ENCODE results near the gene BANF1.
A peak's percentile ranks its signal among the peaks of the same experiment; 100 is the strongest.
"Not testable (repeated sequence)": the region's sequence is repeated elsewhere in the genome, so short reads cannot be mapped to it uniquely, and the experiment has no call there.

BANF1 gene

DNA sequence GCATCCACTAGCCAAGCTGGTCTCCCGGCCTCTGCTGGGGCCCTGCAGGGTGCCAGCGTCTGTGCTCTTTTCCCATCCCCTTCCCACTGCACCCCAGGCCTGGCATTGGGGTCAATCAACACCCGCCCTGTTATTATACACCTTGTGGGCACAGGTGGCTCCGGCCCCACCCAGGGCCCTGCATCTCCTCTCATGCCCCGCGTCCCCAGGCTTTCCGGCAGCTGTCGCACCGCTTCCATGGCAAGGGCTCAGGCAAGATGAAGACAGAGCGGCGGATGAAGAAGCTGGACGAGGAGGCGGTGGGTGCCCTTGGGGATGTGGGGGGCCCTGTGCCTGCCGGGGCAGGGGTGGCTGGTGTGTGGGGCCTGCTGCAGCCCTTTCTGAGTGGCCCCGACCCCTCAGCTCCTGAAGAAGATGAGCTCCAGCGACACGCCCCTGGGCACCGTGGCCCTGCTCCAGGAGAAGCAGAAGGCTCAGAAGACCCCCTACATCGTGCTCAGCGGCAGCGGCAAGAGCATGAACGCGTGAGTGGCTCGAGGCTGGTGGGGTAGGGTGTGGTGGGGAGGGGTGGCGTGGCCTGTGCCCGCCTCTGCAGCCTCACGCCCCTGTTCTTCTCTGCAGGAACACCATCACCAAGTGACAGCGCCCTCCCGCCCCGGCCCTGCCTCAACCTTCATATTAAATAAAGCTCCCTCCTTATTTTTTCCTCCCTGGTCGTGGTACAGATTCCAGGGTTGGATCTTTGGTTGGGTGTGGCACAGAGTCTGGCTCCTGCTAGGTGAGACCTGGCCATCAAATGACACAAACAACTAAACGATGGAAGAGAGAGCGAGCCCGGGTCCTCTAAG is 23.7 kb upstream of the BANF1 start:
- no peak for DNase-seq

- no peak for DNase-seq
Measured at GRCh38 chr11:65979261-65979759, 23.0 kb upstream of the BANF1 start.

- DNase-seq, result no peak
Measured at GRCh38 chr11:65981101-65981740, 21.1 kb upstream of the BANF1 start.

DNA sequence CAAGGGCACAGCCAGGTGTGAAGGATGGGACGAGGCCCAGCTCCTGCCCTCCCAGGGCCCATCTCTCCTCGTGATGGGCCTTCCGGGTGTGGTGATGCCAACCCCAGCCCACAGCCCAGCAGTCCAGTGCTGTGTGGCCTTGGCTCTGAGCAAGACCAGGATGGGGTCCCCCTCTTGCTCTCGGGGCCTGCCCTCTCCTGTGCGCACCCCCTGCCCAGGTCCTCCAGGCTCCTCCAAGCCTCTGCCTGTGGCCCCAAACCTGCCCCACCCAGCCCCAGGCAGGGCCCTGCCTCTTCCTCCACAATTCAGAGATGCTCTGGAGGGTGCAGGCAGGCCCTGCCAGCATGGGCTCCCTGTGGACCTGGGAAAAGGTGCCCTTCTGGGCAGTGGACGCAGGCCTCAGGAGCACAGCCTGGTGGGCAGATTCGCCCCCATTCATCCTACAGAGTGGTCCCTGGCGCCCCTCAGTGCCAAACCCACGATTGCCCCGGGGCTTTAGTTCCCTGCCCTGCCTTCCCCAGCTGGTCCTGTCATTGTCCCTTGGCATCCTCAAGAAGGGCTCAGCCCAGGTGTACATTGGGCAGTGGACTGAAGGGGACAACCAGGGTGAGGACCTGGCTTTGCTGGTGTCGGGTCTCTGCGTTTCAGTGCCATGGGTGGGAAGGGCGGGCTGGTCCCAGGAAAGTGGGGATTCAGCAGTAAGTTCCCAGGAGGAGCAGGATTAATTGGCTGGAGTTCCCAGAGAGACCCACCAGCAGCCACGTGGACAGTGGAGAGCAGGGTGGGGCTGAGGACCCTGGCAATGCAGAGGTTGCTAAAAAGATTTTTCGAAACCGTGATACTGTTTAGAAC is 20.1 kb upstream of the BANF1 start:
- DNase-seq, result no peak

DNA sequence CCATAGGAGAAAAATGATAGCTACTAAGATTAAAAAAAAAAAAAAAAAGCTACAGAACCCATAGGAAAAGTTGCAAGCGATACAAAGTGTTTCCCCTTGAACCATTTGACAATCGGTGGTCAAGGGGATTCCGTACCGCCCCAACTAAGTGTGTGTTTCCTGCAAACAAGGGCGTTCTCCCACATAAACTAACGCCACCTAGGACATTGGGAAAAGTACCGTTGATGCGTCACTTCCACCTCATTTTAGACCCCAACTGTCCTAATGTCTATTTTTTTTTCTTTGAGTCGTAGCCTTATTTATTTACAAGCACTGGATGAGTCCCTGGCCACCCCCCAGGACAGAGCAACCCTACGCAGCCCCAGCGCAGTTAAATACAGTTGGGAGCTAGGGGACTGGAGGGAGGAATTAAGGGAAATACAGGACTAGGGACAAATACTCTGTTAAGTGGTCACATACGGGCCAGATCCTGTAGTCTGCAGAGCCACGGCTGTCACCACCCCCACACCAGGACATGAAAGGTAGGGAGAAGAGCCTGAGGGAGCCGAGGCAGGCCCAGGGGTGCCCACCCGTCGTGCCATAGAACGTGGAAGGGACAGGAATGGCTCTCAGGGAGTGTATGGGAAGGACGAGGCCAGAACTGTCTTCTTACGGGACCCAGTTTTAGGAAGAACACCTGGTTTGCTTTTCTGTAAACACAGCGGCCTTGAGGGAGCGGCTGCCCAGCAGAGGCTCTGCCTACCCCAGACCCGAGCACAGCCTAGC is 19.3 kb upstream of the BANF1 start:
- no peak for DNase-seq

DNA sequence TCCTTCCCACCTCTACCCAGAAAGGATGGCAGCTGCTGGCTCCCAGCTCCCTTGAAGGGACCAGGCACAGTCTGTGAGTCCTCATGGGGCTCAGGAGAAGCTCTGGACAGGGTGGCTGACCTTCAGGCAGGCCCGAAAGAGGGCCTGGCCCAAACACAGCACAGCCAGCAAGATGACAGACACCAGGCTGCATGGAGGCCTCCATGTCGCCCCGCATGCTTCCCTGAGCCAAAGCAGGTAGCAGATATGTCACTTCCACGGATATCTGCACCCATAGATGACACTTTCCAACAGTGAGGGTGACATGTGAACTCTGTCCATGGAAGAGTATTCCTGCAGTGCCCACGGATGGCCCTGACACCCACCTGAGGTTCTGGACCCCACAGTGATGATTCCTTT is 18.7 kb upstream of the BANF1 start:
- DNase-seq, result no peak

GRCh38 chr11:65987336-65987735 is 15.0 kb upstream of the BANF1 start:
- DNase-seq, result no peak

GRCh38 chr11:65988791-65989592 is 13.3 kb upstream of the BANF1 start:
- DNase-seq, result peak; percentile 78 to 82

GRCh38 chr11:65992056-65992455 is 10.2 kb upstream of the BANF1 start:
- DNase-seq, result no peak

- DNase-seq, result no peak
Measured at GRCh38 chr11:65997286-65997685, 5.0 kb upstream of the BANF1 start.

- DNase-seq, result no peak
Measured at GRCh38 chr11:66002648-66003225, 434 bp downstream of the BANF1 start.

DNA sequence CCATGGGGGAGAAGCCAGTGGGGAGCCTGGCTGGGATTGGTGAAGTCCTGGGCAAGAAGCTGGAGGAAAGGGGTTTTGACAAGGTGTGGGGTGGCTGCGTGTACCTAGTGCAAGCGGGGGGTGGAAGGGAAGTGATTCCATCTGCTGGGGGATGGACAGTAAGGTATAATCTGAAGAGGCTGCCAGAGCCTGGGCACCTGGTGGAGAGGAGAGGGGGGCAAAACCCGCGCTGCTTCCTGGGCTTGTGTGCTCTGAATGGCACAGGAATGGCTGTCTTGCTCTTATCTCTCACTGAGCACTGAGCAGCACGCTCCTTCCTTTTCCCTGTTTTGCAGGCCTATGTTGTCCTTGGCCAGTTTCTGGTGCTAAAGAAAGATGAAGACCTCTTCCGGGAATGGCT is 988 bp downstream of the BANF1 start:
- no peak for DNase-seq

- no peak for DNase-seq
Measured at GRCh38 chr11:66004186-66004585, 1.9 kb downstream of the BANF1 start.

DNA sequence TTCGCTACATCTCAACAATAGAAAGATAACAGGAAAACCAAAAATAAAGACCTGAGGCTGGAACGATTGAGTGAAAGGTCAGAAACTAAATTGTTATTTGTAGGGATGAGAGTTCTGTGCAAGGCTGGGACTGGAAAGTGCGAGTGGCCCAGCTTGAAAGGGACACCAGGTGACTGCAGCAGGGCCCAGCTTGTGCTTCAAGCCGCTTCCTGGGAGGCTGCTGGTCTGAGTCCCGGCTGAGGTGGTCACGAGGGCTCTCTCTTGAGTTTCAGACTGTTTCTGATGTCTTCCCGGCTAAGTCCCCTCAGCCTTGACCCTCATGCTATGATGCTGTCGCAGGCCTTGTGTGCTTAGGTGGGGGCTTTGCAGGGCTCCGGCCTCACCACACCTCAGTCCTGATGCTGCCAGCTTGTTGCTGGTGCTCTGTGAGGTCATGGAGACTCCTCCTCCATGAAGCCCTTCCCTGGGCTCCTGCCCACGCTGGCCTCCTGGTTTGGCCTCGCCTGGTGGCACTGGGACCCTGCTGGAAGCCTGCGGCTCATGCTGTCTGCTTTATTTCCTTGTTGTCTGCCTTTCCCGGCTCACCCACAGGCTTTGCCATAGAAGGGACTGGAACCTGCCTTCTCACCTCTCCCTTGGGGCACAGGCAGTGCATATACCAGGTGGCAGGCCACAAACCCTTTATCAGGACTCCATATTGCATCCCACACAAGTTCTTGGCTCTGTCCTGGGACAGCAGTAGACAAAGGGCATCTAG is 4.0 kb downstream of the BANF1 start:
- DNase-seq, result no peak

GRCh38 chr11:66006891-66007176 is 4.5 kb downstream of the BANF1 start:
- DNase-seq, result no peak

DNA sequence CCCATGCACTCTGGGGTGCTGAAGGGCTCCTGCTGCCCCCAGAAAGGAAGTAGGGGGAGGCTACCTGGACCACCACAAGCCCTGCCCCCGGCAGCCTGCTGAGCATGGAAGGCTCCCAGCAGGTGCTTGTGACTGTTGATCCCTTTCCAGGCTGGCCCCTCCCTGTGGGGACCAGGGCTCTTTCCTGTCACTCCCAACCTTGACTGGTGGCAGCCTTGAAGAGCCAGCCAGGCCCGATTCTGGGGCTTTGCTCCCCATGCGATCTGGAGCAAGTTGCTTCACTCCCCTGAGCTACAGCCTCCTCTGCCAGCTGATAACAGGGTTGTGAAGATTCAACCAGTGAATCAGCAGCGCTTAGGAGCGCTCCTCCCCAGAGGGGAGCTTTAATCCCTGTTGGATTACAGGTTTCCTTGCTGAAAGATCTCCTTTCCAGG is 4.9 kb downstream of the BANF1 start:
- no peak for DNase-seq

GRCh38 chr11:66008095-66008467 is 5.8 kb downstream of the BANF1 start:
- no peak for DNase-seq

GRCh38 chr11:66008468-66009101 is 6.3 kb downstream of the BANF1 start:
- no peak for DNase-seq

DNA sequence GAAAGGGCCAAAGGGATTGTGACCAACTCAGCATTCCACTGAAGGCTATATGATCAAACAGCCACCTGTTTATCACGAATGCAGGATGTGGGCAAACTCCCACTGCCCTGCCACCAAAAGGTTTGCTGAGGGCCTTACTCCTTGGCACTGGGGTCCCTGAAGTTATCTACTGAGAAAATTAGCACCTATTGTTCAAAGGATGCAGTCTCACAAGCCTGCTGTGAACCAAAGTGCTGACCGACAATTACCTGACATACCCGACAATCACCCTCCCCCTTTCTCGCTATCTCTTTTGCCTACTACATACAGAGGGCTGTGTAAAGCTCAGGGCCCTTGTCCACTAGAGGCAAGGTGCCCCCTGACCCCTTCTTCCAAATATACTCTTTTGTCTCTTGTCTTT is 7.7 kb downstream of the BANF1 start:
- DNase-seq, result not testable (repeated sequence)

GRCh38 chr11:66011239-66011784 is 9.0 kb downstream of the BANF1 start:
- no peak for DNase-seq

All from NCI-H1930 (cell line).